ENCODE data around the gene TST.

Gene TST

GRCh38 chr22:37032134-37032534, 12.9 kb upstream of the TST start:
- DNase-seq (ENCODE audit: low read depth): no peak

DNA sequence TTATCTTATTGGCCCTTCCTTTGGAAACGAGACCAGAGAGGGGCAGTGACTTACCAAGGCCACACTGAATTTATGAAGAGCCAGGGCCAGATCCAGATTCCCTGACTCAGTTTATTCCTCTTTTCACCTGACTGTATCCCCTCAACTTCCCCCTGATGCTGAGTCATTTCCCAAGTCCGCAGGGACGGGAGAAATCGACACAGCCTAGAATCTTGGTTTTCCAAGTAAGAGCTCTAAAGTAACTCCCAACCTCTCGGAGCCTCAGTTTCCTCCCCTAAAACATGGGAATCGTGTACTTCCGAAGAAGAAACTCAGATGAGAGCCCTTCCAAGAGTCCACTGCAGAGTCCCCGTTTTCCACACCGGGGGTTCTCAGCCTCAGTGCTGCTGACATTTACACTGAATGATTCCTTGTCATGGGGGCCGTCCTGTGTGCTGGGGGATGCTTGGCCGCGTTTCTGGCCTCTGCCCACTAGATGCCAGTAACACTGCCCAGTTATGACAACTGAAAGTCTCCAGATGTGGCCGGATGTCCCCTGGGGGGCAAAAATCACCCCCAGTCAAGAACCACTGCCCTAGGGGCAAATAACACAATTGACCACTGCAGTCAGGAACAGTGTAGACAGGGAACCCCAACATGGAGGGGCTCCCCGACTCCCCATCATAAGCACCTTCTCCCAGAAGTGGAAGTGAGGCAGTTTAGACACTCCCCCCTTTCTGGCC, 11.5 kb upstream of the TST start:
- no peak for DNase-seq (ENCODE audit: low read depth)

DNA sequence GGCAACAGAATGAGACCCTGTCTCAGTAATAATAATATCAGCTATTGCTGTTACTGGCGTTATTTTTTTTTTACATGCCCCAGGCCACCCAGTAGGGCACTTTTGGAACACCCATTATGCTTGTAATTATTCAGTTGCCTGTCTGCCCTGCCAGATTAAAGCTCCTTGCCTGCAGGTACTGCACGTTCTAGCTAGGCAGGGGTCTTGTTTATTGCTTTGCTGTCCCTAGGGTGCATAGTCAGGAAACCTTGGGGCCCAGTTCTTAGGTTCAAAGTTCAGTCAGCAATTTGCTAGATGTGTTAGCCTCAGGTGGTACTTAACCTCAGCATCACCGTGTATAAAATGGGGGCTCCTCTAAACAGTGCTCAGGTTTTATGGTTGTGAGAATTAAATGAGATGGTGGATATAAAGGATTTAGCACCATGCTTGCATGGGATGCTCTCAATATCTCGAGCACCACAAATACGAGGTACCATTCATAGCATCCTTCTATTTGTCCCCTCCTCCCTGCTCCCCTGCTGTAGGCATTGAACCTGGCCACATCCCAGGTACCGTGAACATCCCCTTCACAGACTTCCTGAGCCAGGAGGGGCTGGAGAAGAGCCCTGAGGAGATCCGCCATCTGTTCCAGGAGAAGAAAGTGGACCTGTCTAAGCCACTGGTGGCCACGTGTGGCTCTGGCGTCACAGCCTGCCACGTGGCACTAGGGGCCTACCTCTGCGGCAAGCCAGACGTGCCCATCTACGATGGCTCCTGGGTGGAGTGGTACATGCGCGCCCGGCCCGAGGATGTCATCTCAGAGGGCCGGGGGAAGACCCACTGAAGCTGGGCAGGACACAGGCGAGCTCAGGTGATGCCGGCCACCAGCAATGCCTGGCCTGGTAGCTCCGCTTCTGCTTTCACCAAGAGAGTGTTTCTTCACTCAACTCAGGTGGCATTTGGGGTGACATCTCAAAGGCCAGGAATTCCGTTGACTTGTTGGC, 9.7 kb upstream of the TST start:
- DNase-seq (ENCODE audit: low read depth): no peak

- DNase-seq (ENCODE audit: low read depth): no peak
Observed at GRCh38 chr22:37027556-37027955, 8.3 kb upstream of the TST start.

GRCh38 chr22:37026325-37026724, 7.1 kb upstream of the TST start:
- DNase-seq (ENCODE audit: low read depth): no peak

- DNase-seq (ENCODE audit: low read depth): no peak
Observed at GRCh38 chr22:37025500-37026070, 6.3 kb upstream of the TST start.

GRCh38 chr22:37024339-37025157, 5.3 kb upstream of the TST start:
- no peak for DNase-seq (ENCODE audit: low read depth)

- no peak for DNase-seq (ENCODE audit: low read depth)
Observed at GRCh38 chr22:37023743-37024338, 4.6 kb upstream of the TST start.

- DNase-seq (ENCODE audit: low read depth): no peak
Observed at GRCh38 chr22:37022483-37023337, 3.5 kb upstream of the TST start.

DNA sequence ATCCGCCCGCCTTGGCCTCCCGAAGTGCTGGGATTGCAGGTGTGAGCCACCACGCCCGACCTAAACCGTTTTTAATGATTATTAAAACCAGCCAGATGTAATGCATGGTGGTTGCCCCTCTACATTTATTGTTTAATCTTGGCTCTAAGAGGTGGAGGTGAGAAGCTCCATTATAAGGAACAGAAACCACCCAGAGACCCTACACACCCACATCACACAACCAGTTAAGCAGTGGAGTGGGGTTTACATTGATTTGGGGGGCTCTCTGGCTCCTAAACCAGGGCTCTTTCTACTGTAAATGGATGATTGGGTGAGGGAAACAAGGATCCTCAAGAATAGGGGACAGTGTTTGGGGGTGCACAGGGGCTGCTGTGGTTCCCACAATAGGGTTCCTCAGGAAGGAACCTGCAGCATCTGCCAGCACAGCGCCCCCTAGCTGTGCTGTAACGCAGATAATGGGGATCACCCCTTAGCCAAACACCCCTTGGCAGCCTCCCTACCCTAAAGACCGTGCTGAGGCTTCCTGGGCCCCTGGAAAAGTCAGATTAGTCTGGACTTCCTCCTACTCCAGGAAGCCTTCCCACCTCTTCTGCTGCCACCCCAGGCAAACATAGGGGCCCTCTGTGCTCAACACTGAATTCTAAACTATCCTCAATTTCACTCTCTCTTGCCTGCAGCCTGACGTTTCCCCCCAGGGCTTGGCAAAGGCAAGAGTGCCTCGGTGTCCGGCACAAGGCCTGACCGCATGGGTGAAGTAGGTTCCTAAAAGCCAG, 2.6 kb upstream of the TST start:
- DNase-seq (ENCODE audit: low read depth): peak; percentile 29

- no peak for DNase-seq (ENCODE audit: low read depth)
Observed at GRCh38 chr22:37021041-37021440, 1.8 kb upstream of the TST start.

DNA sequence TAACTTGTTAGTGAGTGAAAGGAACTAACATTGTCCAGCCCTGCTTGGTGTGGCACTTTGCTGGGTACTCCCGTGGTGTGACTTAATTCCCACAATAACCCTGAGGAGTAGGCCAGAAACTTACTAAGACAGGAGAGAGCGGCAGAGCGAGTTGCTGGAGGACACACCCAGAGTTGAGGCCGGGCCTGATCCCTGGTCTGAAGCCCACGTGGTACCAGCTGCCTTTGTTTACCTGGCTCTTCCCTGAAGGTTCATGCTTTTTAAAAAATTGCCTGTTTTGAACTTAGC, 889 bp upstream of the TST start:
- DNase-seq (ENCODE audit: low read depth): no peak

- DNase-seq (ENCODE audit: low read depth): no peak
Observed at GRCh38 chr22:37018815-37019308, 385 bp downstream of the TST start.

DNA sequence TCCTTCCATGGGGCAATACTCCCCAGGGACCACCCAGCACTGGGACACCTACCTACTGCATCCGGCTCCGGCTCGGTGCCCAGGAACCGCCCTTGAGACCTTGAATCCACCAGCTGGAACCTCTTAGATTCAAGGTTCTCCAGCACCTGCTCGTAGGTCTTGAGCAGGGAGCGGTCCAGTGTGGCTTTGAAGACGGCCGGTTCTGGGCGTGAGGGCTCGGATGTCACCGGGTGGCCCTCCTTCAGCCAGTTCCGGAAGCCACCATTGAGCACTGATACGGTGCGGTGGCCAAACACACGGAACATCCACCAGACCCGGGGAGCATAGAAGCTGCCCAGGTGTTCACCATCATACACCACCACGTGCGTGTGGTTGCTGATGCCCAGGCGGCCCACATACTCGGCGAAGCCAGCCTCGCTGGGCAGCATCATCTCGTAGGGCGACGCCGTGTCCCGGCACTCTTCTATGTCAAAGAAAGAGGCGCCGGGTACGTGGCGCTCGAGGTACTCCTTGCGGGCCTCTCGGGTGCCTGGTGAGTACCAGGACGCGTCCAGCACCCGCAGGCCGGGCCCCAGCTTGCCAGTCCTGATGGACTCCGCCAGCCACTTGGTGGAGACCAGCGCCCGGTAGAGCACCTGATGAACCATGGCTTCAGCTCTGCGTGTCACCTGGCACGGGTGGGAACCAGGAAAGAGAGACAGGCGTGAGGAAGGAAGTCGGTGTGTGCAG, 997 bp downstream of the TST start:
- no peak for DNase-seq (ENCODE audit: low read depth)

GRCh38 chr22:37017356-37017755, 1.9 kb downstream of the TST start:
- no peak for DNase-seq (ENCODE audit: low read depth)

DNA sequence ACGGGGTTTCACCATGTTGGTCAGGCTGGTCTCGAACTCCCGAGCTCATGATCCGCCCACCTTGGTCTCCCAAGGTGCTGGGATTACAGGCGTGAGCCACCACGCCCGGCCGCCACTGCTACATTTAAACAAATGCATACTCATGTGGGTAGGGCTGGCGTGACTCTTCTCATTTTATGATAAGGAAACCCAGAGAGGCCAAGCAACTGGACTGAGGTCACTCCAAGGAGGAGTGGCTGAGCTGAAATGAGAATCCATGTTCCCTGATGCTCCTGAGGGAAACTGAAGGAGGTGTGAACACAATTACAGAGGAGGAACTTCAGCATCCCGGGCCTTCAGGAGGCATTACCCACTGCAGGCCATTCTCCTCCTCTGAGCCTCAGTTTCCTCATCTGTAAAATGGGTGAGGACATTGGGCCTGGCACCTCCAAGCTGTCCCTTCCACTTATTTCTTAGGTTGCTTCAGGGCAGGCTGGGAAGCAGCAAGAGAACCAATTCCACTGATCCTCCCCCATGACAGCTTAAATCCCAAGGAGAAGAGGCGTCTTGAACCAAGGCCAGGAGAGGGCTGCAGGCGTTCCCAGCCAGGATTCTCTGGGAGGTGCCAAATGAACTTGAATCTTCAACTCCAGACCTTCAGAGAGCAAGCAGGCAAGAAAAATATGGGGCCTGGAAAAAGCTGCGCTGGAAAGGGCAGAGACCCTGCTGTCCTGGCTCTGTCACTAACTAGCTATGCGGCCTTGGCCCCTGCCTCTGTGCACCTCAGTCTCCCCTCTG, 2.9 kb downstream of the TST start:
- DNase-seq (ENCODE audit: low read depth): no peak

GRCh38 chr22:37015587-37015878, 3.7 kb downstream of the TST start:
- no peak for DNase-seq (ENCODE audit: low read depth)

DNA sequence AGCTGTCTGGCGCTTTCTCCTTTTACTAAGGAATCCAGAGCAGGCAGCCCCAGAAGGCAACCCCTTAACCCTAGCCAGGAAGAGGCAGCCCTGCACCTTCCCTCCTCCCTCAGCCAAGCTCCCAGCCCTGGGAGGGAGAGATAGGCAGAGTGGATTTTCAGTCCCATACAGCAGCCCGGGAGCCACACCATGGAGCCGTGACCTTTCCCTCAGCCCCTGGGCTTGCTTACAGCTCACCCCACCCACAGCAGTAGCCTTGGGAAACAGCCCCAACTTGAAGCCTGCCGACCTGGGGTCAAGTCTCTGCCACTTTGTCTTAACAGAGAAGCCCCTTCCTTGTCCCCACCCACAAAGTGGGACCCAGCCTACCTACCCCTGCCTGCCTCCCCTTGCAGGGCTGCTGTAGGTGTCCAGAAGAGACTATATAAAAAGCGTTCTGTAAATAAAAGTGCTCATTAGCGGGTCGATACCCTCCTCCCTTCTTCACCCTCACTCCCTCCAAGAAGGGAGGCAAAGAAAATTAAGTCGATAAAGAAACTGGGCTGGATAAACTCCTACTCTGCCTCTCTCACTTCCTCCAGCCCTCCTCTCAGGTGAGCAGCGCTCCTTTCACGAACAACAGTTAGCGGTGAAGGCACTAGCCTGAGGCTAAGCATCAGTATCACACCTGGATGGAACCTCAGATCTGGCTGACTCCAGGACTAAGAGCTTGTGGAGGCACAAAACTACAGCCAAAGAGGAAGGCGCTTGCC, 4.2 kb downstream of the TST start:
- no peak for DNase-seq (ENCODE audit: low read depth)
